Spleen (tissue), 11 donors: ENCODE measurements around the gene GMDS. TPM values are rescaled to one million over a fixed set of nuclear protein-coding genes. Genes with fewer than 3 reads are reported as not detected.

Source experiments
- DNase-seq: peaks from one replicate; pipeline ENCODE4 v3.0.0-alpha.2; 2020
- H3K27ac ChIP-seq, 8 donors: fragments of 200-600 bp; sonication (generic) in 7 of 8; 1 replicate in 4 of 8; 2 replicates in 4 of 8; pipeline versions ENCODE4 v1.5.0 to v1.8.0; 2016 to 2021; ENCODE audit warnings: inconsistent platforms in 4 of 8, mild to moderate bottlenecking in 4 of 8, moderate library complexity in 1 of 8
- H3K27me3 ChIP-seq, 7 donors: fragments of 200-600 bp; sonication (generic) in 6 of 7; replicated peaks in 1 of 7; 1 replicate in 4 of 7; 2 replicates in 3 of 7; pipeline versions ENCODE4 v1.5.0 to v1.8.0; 2016 to 2021; ENCODE audit warnings: inconsistent platforms in 3 of 7, mild to moderate bottlenecking in 1 of 7
- H3K36me3 ChIP-seq, 6 donors: fragments of 200-600 bp; sonication (generic) in 5 of 6; 1 replicate in 4 of 6; 2 replicates in 2 of 6; pipeline versions ENCODE4 v1.5.0 to v1.8.0; 2016 to 2021; ENCODE audit warnings: inconsistent platforms in 2 of 6
- H3K4me1 ChIP-seq, 6 donors: fragments of 200-600 bp; sonication (generic) in 5 of 6; 1 replicate in 3 of 6; 2 replicates in 3 of 6; pipeline versions ENCODE4 v1.5.0 to v1.8.0; 2016 to 2021; ENCODE audit warnings: inconsistent platforms in 3 of 6
- H3K4me3 ChIP-seq, 8 donors: fragments of 200-600 bp; sonication (generic) in 7 of 8; 1 replicate in 4 of 8; 2 replicates in 4 of 8; pipeline versions ENCODE4 v1.5.0 to v1.8.0; 2016 to 2021; ENCODE audit warnings: inconsistent platforms in 4 of 8, mild to moderate bottlenecking in 4 of 8, moderate library complexity in 2 of 8
- H3K9me3 ChIP-seq, 8 donors: fragments of 200-600 bp; sonication (generic) in 7 of 8; 1 replicate in 4 of 8; 2 replicates in 4 of 8; pipeline versions ENCODE4 v1.5.0 to v1.8.0; 2016 to 2021; ENCODE audit warnings: inconsistent platforms in 4 of 8
- POLR2A ChIP-seq, 3 donors: fragments of 450-650 bp; IDR thresholded peaks; one replicate each; pipeline ENCODE4 v1.5.1; 2017; ENCODE audit warnings: antibody characterized with exemption in 3 of 3, mild to moderate bottlenecking in 1 of 3
- POLR2AphosphoS5 ChIP-seq, 3 donors: sonication (generic); formaldehyde crosslinking; IDR thresholded peaks; one replicate each; pipeline ENCODE4 v1.5.1; 2017; ENCODE audit warnings: antibody characterized with exemption in 3 of 3
- WGBS, 5 donors: extraction: QIAGEN DNeasy Blood & Tissue Kit in 3 of 5; methylation state at CpG; one replicate each; pipeline versions ENCODE4 v1.1.5 to v1.1.7; 2013 to 2018; 5-methylcytosine and 5-hydroxymethylcytosine counted together
- intact Hi-C: fragments of 100-400 bp; cut with DNase I; formaldehyde crosslinking; loops from one replicate; pipeline ENCODE4 v1.15.0; 2023; ENCODE audit warnings: low total_unique reads
- polyA plus RNA-seq, 3 donors: library from polyadenylated mRNA; stranded (reverse); fragments of 200-250 nt; gene quantifications; one replicate each; pipeline ENCODE4 v1.2.1, GENCODE V29; 2013
- total RNA-seq, 7 donors: library from RNA; depleted of rRNA in 3 of 7; stranded (reverse); fragments of >200 nt in 3 of 7; fragmentation: NEBNext Ultra II Directional in 4 of 7; extraction: Animal tissue kit (Norgen Biotek cat#: 25700) in 4 of 7; gene quantifications; one replicate each; pipeline versions ENCODE4 v1.1.0 to v1.2.1, GENCODE V29; 2016 to 2021
- TF ChIP-seq, protein P1 (sequence below), 11 experiments: fragments of 200-600 bp in 7 of 11; fragments of 450-650 bp in 4 of 11; sonication (generic) in 4 of 11; IDR thresholded peaks in 8 of 11; conservative IDR thresholded peaks in 3 of 11; 1 replicate in 7 of 11; 2 replicates in 4 of 11; pipeline versions ENCODE4 v1.4.0 to v1.8.0; 2016 to 2021; ENCODE audit warnings: antibody characterized with exemption in 11 of 11, inconsistent platforms in 4 of 11, mild to moderate bottlenecking in 1 of 11
- donor health status: healthy with polysubstance abuse.
- donor health status: DM: no; HTN: no; CAD: no; lungs with moderate emphysema.
- donor health status: DM: no; HTN: no; CAD: no.
- donor health status: Bipolar disorder and iron deficiency.
- donor health status: healthy.
- donor health status: DM: no; HTN: no; CAD: no.
- donor health status: DM: yes; HTN: yes; CAD: no.

Gene GMDS
- total and polyA plus RNA-seq, 10 donors, result 9.1 to 30.8 (median 17.7) TPM

DNA sequence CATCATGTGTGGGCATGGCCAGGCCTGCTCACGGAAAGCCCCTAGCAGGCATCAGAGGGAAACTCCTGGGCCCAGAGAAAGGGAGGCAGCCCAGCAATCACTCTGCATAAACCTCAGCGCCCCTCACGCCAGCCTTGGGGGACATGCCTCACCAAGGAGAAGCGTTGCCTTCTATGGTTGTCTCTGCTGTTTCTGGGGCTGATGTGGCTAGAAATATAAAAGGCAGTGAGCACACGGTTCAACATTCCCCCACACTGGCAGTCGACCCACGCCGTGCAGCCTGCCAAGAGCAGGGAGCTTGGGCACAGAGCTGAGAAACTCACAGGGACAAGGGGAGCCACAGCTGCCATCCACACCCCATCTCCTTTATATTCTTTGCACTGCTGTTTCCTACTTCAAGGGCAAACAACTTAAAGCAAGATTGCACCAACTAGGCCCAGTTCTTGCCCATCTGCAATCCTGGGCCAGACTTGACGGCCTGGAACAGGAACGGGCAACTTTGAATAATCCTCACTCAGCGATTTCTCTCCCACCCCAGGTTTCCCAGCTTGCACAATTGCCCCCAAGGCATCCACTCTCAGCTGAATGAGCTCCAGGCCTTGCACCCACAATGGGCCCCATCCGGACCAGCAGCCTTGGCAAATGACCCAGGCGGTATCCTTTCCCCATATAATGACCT, 671.2 kb downstream of the GMDS start:
- no peaks in the 10 kb centered on the region for H3K4me1 ChIP-seq
- intact Hi-C loops, result no loop called here
- peaks cover 0 to 19% (median 0%) of the 10 kb centered on the region in 7 donors for H3K27me3 ChIP-seq
- 87 to 89% (median 88%) methylated on average over 13 of the region's 13 CpGs for WGBS, 5 donors
- no peak overlapping the region for H3K4me3 ChIP-seq
- TF ChIP-seq POLR2A (IDR thresholded peaks at IDR 0.05) (no peak), POLR2AphosphoS5 (IDR thresholded peaks at IDR 0.05) (no peak)
- TF ChIP-seq, protein P1, sequence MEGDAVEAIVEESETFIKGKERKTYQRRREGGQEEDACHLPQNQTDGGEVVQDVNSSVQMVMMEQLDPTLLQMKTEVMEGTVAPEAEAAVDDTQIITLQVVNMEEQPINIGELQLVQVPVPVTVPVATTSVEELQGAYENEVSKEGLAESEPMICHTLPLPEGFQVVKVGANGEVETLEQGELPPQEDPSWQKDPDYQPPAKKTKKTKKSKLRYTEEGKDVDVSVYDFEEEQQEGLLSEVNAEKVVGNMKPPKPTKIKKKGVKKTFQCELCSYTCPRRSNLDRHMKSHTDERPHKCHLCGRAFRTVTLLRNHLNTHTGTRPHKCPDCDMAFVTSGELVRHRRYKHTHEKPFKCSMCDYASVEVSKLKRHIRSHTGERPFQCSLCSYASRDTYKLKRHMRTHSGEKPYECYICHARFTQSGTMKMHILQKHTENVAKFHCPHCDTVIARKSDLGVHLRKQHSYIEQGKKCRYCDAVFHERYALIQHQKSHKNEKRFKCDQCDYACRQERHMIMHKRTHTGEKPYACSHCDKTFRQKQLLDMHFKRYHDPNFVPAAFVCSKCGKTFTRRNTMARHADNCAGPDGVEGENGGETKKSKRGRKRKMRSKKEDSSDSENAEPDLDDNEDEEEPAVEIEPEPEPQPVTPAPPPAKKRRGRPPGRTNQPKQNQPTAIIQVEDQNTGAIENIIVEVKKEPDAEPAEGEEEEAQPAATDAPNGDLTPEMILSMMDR (IDR thresholded peaks at IDR 0.05 in 8 of 11, conservative IDR thresholded peaks at IDR 0.05 in 3 of 11), result no peak
- H3K9me3 ChIP-seq, result peaks cover 4 to 35% (median 29%) of the 10 kb centered on the region in 8 donors
- H3K36me3 ChIP-seq, result no peaks in the 10 kb centered on the region
- H3K27ac ChIP-seq, result no peak overlapping the region
- no peak for DNase-seq
